ENCODE results near the gene GIT1. TPM values are rescaled to one million over a fixed set of nuclear protein-coding genes. Genes with fewer than 3 reads are reported as not detected.

Gene GIT1
- total and polyA plus RNA-seq, 2 of the 13 experiments (the other 11 are each of a cell fraction or from before 2014, with no cell fraction given), result 14.2 to 30.8 TPM

GRCh38 chr17:29593591-29594518 lies 4.4 kb upstream of the GIT1 start (continued):
- TF ChIP-seq ZKSCAN5 (CRISPR knock-in tag; IDR thresholded peaks at IDR 0.05) (no peak), TSC22D2 (CRISPR knock-in tag; IDR thresholded peaks at IDR 0.05; ENCODE audit: borderline replicate concordance) (0 out of 2 replicates have a peak, but pooled peaks have one; percentile 47), AHR (CRISPR knock-in tag; IDR thresholded peaks at IDR 0.05) (peak; percentile 95; the same call in 1 of the 2 replicates), ATF3 (CRISPR knock-in tag; IDR thresholded peaks at IDR 0.05) (peak; percentile 57; the same call in 1 of the 2 replicates), MAZ (IDR thresholded peaks at IDR 0.05; ENCODE audit: borderline replicate concordance, low read depth, low read length) (0 out of 2 replicates have a peak, but pooled peaks have one; percentile 24), MAZ (CRISPR knock-in tag; IDR thresholded peaks at IDR 0.05; ENCODE audit: low read depth) (no peak), XRCC5 (optimal IDR thresholded peaks at IDR 0.05; ENCODE audit: low read length) (peak; percentile 24), ZNF7 (CRISPR knock-in tag; IDR thresholded peaks at IDR 0.05) (peak; percentile 58), ZNF331 (CRISPR knock-in tag; IDR thresholded peaks at IDR 0.05) (peak; percentile 38; the same call in 1 of the 2 replicates), ZHX2 (IDR thresholded peaks at IDR 0.05; ENCODE audit: low read depth) (no peak), ZHX2 (CRISPR knock-in tag; IDR thresholded peaks at IDR 0.05; ENCODE audit: borderline replicate concordance) (no peak), TOPORS (CRISPR knock-in tag; IDR thresholded peaks at IDR 0.05) (no peak), HNRNPL (IDR thresholded peaks at IDR 0.05; ENCODE audit: low read depth, low read length) (0 out of 2 replicates have a peak, but pooled peaks have one; percentile 40), PHB2 (IDR thresholded peaks at IDR 0.05; ENCODE audit: partially characterized antibody) (no peak), ZNF3 (CRISPR knock-in tag; IDR thresholded peaks at IDR 0.05) (peak; percentile 84; the same call in 1 of the 2 replicates), ATAD3A (CRISPR knock-in tag; IDR thresholded peaks at IDR 0.05) (peak; percentile 94; the same call in 1 of the 2 replicates), MIXL1 (CRISPR knock-in tag; IDR thresholded peaks at IDR 0.05) (no peak), REST (IDR thresholded peaks at IDR 0.05; ENCODE audit: borderline replicate concordance in 1 of 2, low read depth in 1 of 2, low read length in 2 of 2) (peak; percentile 74 to 95), SMC3 (IDR thresholded peaks at IDR 0.05; ENCODE audit: low read length) (peak; percentile 29; the same call in 1 of the 2 replicates)
- TF ChIP-seq, protein P1, sequence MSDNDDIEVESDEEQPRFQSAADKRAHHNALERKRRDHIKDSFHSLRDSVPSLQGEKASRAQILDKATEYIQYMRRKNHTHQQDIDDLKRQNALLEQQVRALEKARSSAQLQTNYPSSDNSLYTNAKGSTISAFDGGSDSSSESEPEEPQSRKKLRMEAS (IDR thresholded peaks at IDR 0.05), result peak; percentile 34; the same call in 1 of the 2 replicates
